ENCODE measurements around the gene CA7. TPM values are rescaled to one million over a fixed set of nuclear protein-coding genes. Genes with fewer than 3 reads are reported as not detected.
"Not testable (repeated sequence)": the region's sequence is repeated elsewhere in the genome, so short reads cannot be mapped to it uniquely, and the experiment has no call there.

CA7 gene
- polyA plus RNA-seq, 1 donor from 2014 or later: not detected

- H3K9me2 ChIP-seq (ENCODE audit: insufficient read depth, low read length): no peaks in the 10 kb centered on the region
- TF ChIP-seq SMC3 (conservative IDR thresholded peaks at IDR 0.05; ENCODE audit: poor library complexity) (no peak), EP300 (conservative IDR thresholded peaks at IDR 0.05; ENCODE audit: poor library complexity, severe bottlenecking) (no peak), EZH2 (IDR thresholded peaks at IDR 0.05; ENCODE audit: borderline replicate concordance, insufficient read depth, low read length, poor library complexity, severe bottlenecking) (no peak), MXI1 (conservative IDR thresholded peaks at IDR 0.05; ENCODE audit: poor library complexity, severe bottlenecking) (no peak), RAD21 (conservative IDR thresholded peaks at IDR 0.05) (no peak), CTCF (IDR thresholded peaks at IDR 0.05; ENCODE audit: poor library complexity, severe bottlenecking) (no peak), TAF1 (IDR thresholded peaks at IDR 0.05; ENCODE audit: low read depth) (no peak), POLR2AphosphoS5 (IDR thresholded peaks at IDR 0.05) (no peak)
- TF ChIP-seq, protein P1, sequence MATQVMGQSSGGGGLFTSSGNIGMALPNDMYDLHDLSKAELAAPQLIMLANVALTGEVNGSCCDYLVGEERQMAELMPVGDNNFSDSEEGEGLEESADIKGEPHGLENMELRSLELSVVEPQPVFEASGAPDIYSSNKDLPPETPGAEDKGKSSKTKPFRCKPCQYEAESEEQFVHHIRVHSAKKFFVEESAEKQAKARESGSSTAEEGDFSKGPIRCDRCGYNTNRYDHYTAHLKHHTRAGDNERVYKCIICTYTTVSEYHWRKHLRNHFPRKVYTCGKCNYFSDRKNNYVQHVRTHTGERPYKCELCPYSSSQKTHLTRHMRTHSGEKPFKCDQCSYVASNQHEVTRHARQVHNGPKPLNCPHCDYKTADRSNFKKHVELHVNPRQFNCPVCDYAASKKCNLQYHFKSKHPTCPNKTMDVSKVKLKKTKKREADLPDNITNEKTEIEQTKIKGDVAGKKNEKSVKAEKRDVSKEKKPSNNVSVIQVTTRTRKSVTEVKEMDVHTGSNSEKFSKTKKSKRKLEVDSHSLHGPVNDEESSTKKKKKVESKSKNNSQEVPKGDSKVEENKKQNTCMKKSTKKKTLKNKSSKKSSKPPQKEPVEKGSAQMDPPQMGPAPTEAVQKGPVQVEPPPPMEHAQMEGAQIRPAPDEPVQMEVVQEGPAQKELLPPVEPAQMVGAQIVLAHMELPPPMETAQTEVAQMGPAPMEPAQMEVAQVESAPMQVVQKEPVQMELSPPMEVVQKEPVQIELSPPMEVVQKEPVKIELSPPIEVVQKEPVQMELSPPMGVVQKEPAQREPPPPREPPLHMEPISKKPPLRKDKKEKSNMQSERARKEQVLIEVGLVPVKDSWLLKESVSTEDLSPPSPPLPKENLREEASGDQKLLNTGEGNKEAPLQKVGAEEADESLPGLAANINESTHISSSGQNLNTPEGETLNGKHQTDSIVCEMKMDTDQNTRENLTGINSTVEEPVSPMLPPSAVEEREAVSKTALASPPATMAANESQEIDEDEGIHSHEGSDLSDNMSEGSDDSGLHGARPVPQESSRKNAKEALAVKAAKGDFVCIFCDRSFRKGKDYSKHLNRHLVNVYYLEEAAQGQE (IDR thresholded peaks at IDR 0.05; ENCODE audit: borderline replicate concordance): no peak
- H4K20me1 ChIP-seq (ENCODE audit: insufficient read depth): no peaks in the 10 kb centered on the region
- no peak overlapping the region for H3K4me3 ChIP-seq (ENCODE audit: low read length)
- no peak overlapping the region for H2AFZ ChIP-seq (ENCODE audit: low read depth, low read length)
- H3K79me2 ChIP-seq (replicated peaks; ENCODE audit: insufficient read depth, low read length): no peaks in the 10 kb centered on the region
- no peak overlapping the region for H3K9ac ChIP-seq (ENCODE audit: low read length)
- no peak overlapping the region for H3K4me2 ChIP-seq (ENCODE audit: low read length)
- no peaks in the 10 kb centered on the region for H3F3A ChIP-seq (ENCODE audit: insufficient read depth, low read length, poor library complexity, severe bottlenecking)
- no peaks in the 10 kb centered on the region for H3K9me3 ChIP-seq (ENCODE audit: low read length)
- no peaks in the 10 kb centered on the region for H3K27me3 ChIP-seq (ENCODE audit: insufficient read depth, low read depth, low read length)
- no peaks in the 10 kb centered on the region for H3K36me3 ChIP-seq (ENCODE audit: insufficient read depth, low read length)
- H3K27ac ChIP-seq (ENCODE audit: low read length): no peak overlapping the region
Measured at GRCh38 chr16:66895689-66895979, 51.4 kb downstream of the CA7 start.

GRCh38 chr16:66895999-66896398, 51.8 kb downstream of the CA7 start:
- H3K4me3 ChIP-seq (ENCODE audit: low read length): no peak overlapping the region
- TF ChIP-seq EZH2 (IDR thresholded peaks at IDR 0.05; ENCODE audit: borderline replicate concordance, insufficient read depth, low read length, poor library complexity, severe bottlenecking): no peak
- no peak for TF ChIP-seq SMC3 (conservative IDR thresholded peaks at IDR 0.05; ENCODE audit: poor library complexity)
- H3K9me2 ChIP-seq (ENCODE audit: insufficient read depth, low read length): no peaks in the 10 kb centered on the region
- H3K27me3 ChIP-seq (ENCODE audit: insufficient read depth, low read depth, low read length): no peaks in the 10 kb centered on the region
- H3K79me2 ChIP-seq (replicated peaks; ENCODE audit: insufficient read depth, low read length): no peaks in the 10 kb centered on the region
- H4K20me1 ChIP-seq (ENCODE audit: insufficient read depth): no peaks in the 10 kb centered on the region
- no peaks in the 10 kb centered on the region for H3K9me3 ChIP-seq (ENCODE audit: low read length)
- no peaks in the 10 kb centered on the region for H3F3A ChIP-seq (ENCODE audit: insufficient read depth, low read length, poor library complexity, severe bottlenecking)
- no peak overlapping the region for H3K9ac ChIP-seq (ENCODE audit: low read length)
- H3K4me2 ChIP-seq (ENCODE audit: low read length): no peak overlapping the region
- no peak overlapping the region for H3K27ac ChIP-seq (ENCODE audit: low read length)
- no peak overlapping the region for H2AFZ ChIP-seq (ENCODE audit: low read depth, low read length)
- H3K36me3 ChIP-seq (ENCODE audit: insufficient read depth, low read length): no peaks in the 10 kb centered on the region

GRCh38 chr16:66896682-66897081, 52.5 kb downstream of the CA7 start:
- H3K9me3 ChIP-seq (ENCODE audit: low read length); H3K4me2 ChIP-seq (ENCODE audit: low read length): not testable (repeated sequence)

More at GRCh38 chr16:66896682-66897081, 52.5 kb downstream of the CA7 start:
- H3K9me2 ChIP-seq (ENCODE audit: insufficient read depth, low read length); H2AFZ ChIP-seq (ENCODE audit: low read depth, low read length); H3K36me3 ChIP-seq (ENCODE audit: insufficient read depth, low read length); H3K27me3 ChIP-seq (ENCODE audit: insufficient read depth, low read depth, low read length); H3K9ac ChIP-seq (ENCODE audit: low read length); H3K27ac ChIP-seq (ENCODE audit: low read length); H3F3A ChIP-seq (ENCODE audit: insufficient read depth, low read length, poor library complexity, severe bottlenecking); H4K20me1 ChIP-seq (ENCODE audit: insufficient read depth); H3K4me3 ChIP-seq (ENCODE audit: low read length); H3K79me2 ChIP-seq (replicated peaks; ENCODE audit: insufficient read depth, low read length): not testable (repeated sequence)
